Measurements from ENCODE around the gene CENPO.

DNA sequence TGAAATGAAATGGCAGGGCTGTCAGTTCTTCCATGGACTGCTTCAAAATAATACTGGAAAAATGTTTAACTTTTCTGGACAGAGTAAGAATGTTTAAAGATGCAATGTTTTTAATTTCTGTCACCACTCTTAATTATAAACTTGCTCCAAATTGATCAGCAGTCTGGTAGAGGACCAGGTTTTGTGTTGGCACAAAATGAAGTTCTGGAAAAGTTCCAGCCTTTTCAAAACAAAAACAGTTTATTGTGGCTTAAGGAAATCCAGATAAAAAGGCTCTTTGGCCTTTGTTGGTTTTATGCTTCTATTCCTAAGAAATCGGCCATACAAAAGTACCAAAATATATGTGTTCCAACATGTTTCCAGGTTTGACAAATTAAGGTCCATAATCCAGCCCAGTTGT lies 48.9 kb upstream of the CENPO start:
- no peak for TF ChIP-seq CTCF (IDR thresholded peaks at IDR 0.05; ENCODE audit: extremely low read depth in 1 of 2, insufficient read depth in 1 of 2, low read depth in 1 of 2, low read length in 2 of 2)
- no peak for TF ChIP-seq POLR2A (IDR thresholded peaks at IDR 0.05; ENCODE audit: low read depth, low read length)
- TF ChIP-seq MYC (IDR thresholded peaks at IDR 0.05; ENCODE audit: low read depth, low read length), result no peak

Data from endothelial cell of umbilical vein (primary cell).